Mesenteric fat pad (tissue), 1 donor: Measurements from ENCODE around the gene OR4E2. TPM values are rescaled to one million over a fixed set of nuclear protein-coding genes. Genes with fewer than 3 reads are reported as not detected.
"Not testable (repeated sequence)": the region's sequence is repeated elsewhere in the genome, so short reads cannot be mapped to it uniquely, and the experiment has no call there.

Experiments used
- DNase-seq: peaks from one replicate; pipeline ENCODE4 v3.0.0-alpha.2; 2020; ENCODE audit warnings: low spot score
- long read RNA-seq: library from polyadenylated mRNA; unstranded; transcript quantifications from one replicate; pipeline ENCODE4 v2.0.0, GENCODE V29; 2020
- total RNA-seq: library from RNA; stranded (reverse); fragmentation: NEBNext Ultra II Directional; extraction: Animal tissue kit (Norgen Biotek cat#: 25700); gene quantifications from one replicate; pipeline ENCODE4 v1.2.1, GENCODE V29; 2021
- donor health status: DM: yes; HTN: yes; CAD: no.

The OR4E2 gene
- total RNA-seq: not detected
- long read RNA-seq: 0 reads

GRCh38 chr14:21653331-21653885 is at the start of gene OR4E2:
OR4E2 (plus strand) TSS chr14:21653835; CDS start chr14:21665083, 11,248 bp downstream.
- DNase-seq: no peak

- DNase-seq: no peak
These were observed 41.3 kb upstream of the OR4E2 start for GRCh38 chr14:21612324-21612723.

GRCh38 chr14:21614240-21614639 is 39.4 kb upstream of the OR4E2 start:
- DNase-seq: no peak

GRCh38 chr14:21617614-21618013 is 36.0 kb upstream of the OR4E2 start:
- DNase-seq: no peak

- DNase-seq: no peak
These were observed 27.0 kb upstream of the OR4E2 start for GRCh38 chr14:21626491-21627230.

GRCh38 chr14:21630503-21630902 is 23.1 kb upstream of the OR4E2 start:
- DNase-seq: not testable (repeated sequence)

GRCh38 chr14:21631084-21631483 is 22.6 kb upstream of the OR4E2 start:
- no peak for DNase-seq

GRCh38 chr14:21634840-21635239 is 18.8 kb upstream of the OR4E2 start, which contains the start of gene OR10G2:
OR10G2 (minus strand) TSS chr14:21634940; CDS start chr14:21634842, 98 bp downstream.
- no peak for DNase-seq

- DNase-seq: no peak
These were observed 11.0 kb upstream of the OR4E2 start for GRCh38 chr14:21642683-21643082.

GRCh38 chr14:21643407-21643806 is 10.2 kb upstream of the OR4E2 start:
- DNase-seq: no peak

GRCh38 chr14:21647380-21647779 is 6.3 kb upstream of the OR4E2 start:
- no peak for DNase-seq

- DNase-seq: no peak
These were observed 1.3 kb upstream of the OR4E2 start for GRCh38 chr14:21652209-21652808.

GRCh38 chr14:21654215-21654614 is 580 bp downstream of the OR4E2 start:
- no peak for DNase-seq

GRCh38 chr14:21656980-21657379 is 3.3 kb downstream of the OR4E2 start:
- no peak for DNase-seq

- DNase-seq: no peak
These were observed 14.7 kb downstream of the OR4E2 start for GRCh38 chr14:21668377-21668776.

- no peak for DNase-seq
These were observed 15.6 kb downstream of the OR4E2 start for GRCh38 chr14:21669284-21669683.

- DNase-seq: no peak
These were observed 17.7 kb downstream of the OR4E2 start for GRCh38 chr14:21671371-21671770.

GRCh38 chr14:21672116-21672515 is 18.5 kb downstream of the OR4E2 start:
- no peak for DNase-seq

- no peak for DNase-seq
These were observed 20.1 kb downstream of the OR4E2 start, which contains the start of gene OR4E1 for GRCh38 chr14:21673718-21674117. OR4E1 (minus strand) TSS chr14:21673818; CDS start chr14:21670935, 2,883 bp downstream.

GRCh38 chr14:21675566-21675965 is 21.9 kb downstream of the OR4E2 start:
- no peak for DNase-seq

GRCh38 chr14:21680072-21680471 is 26.4 kb downstream of the OR4E2 start:
- DNase-seq: no peak

- DNase-seq: no peak
These were observed 32.8 kb downstream of the OR4E2 start for GRCh38 chr14:21686468-21686867.
